Measurements from ENCODE around the gene SPATA2L. TPM values are rescaled to one million over a fixed set of nuclear protein-coding genes. Genes with fewer than 3 reads are reported as not detected.

Gene SPATA2L
- total and polyA plus RNA-seq, 10 of the 15 experiments (the other 5 are each of a cell fraction or from before 2014, with no cell fraction given) = 0.20 to 6.9 (median 3.9) TPM; not detected in 1

DNA sequence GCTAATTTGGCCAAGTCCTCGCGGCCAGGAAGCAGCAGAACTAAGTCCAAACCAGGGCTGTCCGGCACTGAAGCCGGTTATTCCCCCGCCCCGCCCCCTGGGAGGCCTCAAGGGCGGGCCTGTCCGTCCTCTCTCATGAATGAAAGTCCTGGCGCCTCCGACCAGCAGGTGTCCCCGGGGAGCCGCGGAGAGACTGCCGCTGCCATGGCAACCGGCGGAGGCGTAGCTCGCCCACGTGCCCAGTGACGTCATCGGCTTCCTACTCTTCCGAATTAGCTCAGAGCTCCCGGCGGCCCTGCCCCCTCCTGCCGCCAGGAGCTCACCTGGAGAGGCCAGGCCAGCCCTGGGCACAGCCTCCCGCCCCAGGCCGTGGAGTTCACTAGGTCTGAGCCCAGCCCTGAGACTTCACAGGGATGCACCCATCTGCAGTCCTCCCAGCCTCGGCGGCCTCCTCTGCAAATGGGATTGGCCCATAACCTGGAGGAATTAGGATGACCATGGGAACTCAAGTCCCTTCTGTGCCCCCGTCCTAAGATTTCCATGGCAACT, 1.3 kb downstream of the SPATA2L start (continued):
- peak; percentile 96 for TF ChIP-seq CREB1 (IDR thresholded peaks at IDR 0.05; ENCODE audit: low read depth)
- TF ChIP-seq SMAD5 (IDR thresholded peaks at IDR 0.05; ENCODE audit: low read depth) = no peak
- no peak for TF ChIP-seq CBX3 (IDR thresholded peaks at IDR 0.05; ENCODE audit: borderline replicate concordance, low read depth)
- peak; percentile 85 for TF ChIP-seq SP1 (IDR thresholded peaks at IDR 0.05; ENCODE audit: low read depth, low read length)
- peak; percentile 20; the same call in 1 of the 2 replicates for TF ChIP-seq GATAD2B (conservative IDR thresholded peaks at IDR 0.05; ENCODE audit: low read depth)
- peak; percentile 77 for TF ChIP-seq TCF3 (IDR thresholded peaks at IDR 0.05; ENCODE audit: borderline replicate concordance, insufficient read depth, low read depth, low read length)
- TF ChIP-seq, protein P1, sequence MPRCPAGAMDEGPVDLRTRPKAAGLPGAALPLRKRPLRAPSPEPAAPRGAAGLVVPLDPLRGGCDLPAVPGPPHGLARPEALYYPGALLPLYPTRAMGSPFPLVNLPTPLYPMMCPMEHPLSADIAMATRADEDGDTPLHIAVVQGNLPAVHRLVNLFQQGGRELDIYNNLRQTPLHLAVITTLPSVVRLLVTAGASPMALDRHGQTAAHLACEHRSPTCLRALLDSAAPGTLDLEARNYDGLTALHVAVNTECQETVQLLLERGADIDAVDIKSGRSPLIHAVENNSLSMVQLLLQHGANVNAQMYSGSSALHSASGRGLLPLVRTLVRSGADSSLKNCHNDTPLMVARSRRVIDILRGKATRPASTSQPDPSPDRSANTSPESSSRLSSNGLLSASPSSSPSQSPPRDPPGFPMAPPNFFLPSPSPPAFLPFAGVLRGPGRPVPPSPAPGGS (IDR thresholded peaks at IDR 0.05; ENCODE audit: borderline replicate concordance, insufficient read depth, low read depth, low read length, poor library complexity, severe bottlenecking) = no peak
- no peak for TF ChIP-seq FOXM1 (IDR thresholded peaks at IDR 0.05; ENCODE audit: low read depth, low read length)
- TF ChIP-seq, protein P2, sequence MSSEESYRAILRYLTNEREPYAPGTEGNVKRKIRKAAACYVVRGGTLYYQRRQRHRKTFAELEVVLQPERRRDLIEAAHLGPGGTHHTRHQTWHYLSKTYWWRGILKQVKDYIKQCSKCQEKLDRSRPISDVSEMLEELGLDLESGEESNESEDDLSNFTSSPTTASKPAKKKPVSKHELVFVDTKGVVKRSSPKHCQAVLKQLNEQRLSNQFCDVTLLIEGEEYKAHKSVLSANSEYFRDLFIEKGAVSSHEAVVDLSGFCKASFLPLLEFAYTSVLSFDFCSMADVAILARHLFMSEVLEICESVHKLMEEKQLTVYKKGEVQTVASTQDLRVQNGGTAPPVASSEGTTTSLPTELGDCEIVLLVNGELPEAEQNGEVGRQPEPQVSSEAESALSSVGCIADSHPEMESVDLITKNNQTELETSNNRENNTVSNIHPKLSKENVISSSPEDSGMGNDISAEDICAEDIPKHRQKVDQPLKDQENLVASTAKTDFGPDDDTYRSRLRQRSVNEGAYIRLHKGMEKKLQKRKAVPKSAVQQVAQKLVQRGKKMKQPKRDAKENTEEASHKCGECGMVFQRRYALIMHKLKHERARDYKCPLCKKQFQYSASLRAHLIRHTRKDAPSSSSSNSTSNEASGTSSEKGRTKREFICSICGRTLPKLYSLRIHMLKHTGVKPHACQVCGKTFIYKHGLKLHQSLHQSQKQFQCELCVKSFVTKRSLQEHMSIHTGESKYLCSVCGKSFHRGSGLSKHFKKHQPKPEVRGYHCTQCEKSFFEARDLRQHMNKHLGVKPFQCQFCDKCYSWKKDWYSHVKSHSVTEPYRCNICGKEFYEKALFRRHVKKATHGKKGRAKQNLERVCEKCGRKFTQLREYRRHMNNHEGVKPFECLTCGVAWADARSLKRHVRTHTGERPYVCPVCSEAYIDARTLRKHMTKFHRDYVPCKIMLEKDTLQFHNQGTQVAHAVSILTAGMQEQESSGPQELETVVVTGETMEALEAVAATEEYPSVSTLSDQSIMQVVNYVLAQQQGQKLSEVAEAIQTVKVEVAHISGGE (CRISPR knock-in tag; IDR thresholded peaks at IDR 0.05) = no peak
- TF ChIP-seq, protein P3, sequence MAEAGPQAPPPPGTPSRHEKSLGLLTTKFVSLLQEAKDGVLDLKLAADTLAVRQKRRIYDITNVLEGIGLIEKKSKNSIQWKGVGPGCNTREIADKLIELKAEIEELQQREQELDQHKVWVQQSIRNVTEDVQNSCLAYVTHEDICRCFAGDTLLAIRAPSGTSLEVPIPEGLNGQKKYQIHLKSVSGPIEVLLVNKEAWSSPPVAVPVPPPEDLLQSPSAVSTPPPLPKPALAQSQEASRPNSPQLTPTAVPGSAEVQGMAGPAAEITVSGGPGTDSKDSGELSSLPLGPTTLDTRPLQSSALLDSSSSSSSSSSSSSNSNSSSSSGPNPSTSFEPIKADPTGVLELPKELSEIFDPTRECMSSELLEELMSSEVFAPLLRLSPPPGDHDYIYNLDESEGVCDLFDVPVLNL (IDR thresholded peaks at IDR 0.05; ENCODE audit: low read depth, low read length) = peak; percentile 51; the same call in 1 of the 2 replicates
- TF ChIP-seq SIX5 (IDR thresholded peaks at IDR 0.05; ENCODE audit: low read depth, low read length, severe bottlenecking) = no peak
- TF ChIP-seq NR2C1 (IDR thresholded peaks at IDR 0.05) = no peak
- peak; percentile 58; the same call in 1 of the 2 replicates for TF ChIP-seq SMC3 (IDR thresholded peaks at IDR 0.05; ENCODE audit: borderline replicate concordance, low read length)
- no peak for TF ChIP-seq NFYB (IDR thresholded peaks at IDR 0.05; ENCODE audit: insufficient read depth, low read depth, low read length)
- TF ChIP-seq, protein P4, sequence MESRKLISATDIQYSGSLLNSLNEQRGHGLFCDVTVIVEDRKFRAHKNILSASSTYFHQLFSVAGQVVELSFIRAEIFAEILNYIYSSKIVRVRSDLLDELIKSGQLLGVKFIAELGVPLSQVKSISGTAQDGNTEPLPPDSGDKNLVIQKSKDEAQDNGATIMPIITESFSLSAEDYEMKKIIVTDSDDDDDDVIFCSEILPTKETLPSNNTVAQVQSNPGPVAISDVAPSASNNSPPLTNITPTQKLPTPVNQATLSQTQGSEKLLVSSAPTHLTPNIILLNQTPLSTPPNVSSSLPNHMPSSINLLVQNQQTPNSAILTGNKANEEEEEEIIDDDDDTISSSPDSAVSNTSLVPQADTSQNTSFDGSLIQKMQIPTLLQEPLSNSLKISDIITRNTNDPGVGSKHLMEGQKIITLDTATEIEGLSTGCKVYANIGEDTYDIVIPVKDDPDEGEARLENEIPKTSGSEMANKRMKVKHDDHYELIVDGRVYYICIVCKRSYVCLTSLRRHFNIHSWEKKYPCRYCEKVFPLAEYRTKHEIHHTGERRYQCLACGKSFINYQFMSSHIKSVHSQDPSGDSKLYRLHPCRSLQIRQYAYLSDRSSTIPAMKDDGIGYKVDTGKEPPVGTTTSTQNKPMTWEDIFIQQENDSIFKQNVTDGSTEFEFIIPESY (IDR thresholded peaks at IDR 0.05) = no peak
- 0 out of 2 replicates have a peak, but pooled peaks have one; percentile 49 for TF ChIP-seq STAT1 (conservative IDR thresholded peaks at IDR 0.05)
- no peak for TF ChIP-seq NRF1 (conservative IDR thresholded peaks at IDR 0.05; ENCODE audit: low read depth, low read length)
- TF ChIP-seq POLR2A (IDR thresholded peaks at IDR 0.05; ENCODE audit: low read depth, low read length) = no peak; the same call in none of the 2 replicates
- TF ChIP-seq JUND (IDR thresholded peaks at IDR 0.05; ENCODE audit: low read depth, low read length) = peak; percentile 96
- TF ChIP-seq DPF2 (IDR thresholded peaks at IDR 0.05) = peak; percentile 89
- no peak for TF ChIP-seq YBX1 (IDR thresholded peaks at IDR 0.05)
- TF ChIP-seq CBFB (IDR thresholded peaks at IDR 0.05; ENCODE audit: low read depth) = no peak
- no peak for TF ChIP-seq RUNX3 (IDR thresholded peaks at IDR 0.05; ENCODE audit: low read length)
- no peak for TF ChIP-seq FOXK2 (IDR thresholded peaks at IDR 0.05)
- no peak for TF ChIP-seq NR2F1 (conservative IDR thresholded peaks at IDR 0.05)
- TF ChIP-seq BHLHE40 (IDR thresholded peaks at IDR 0.05; ENCODE audit: borderline replicate concordance in 1 of 2, low read depth in 2 of 2, low read length in 1 of 2) = peak; percentile 95 to 97
